GM21576 (cell line): Measurements from ENCODE around the gene ACSS1.
A peak's percentile ranks its signal among the peaks of the same experiment; 100 is the strongest.

Source experiments
- ATAC-seq: cut with Tn5 transposase; IDR thresholded peaks from one replicate; pipeline ENCODE4 v1.9.1; 2021; ENCODE audit warnings: mild to moderate bottlenecking, moderate library complexity; ENCODE audit not compliant: unreplicated experiment

ACSS1 gene

GRCh38 chr20:25061103-25061799 lies 3.3 kb upstream of the ACSS1 start:
- no peak for ATAC-seq

GRCh38 chr20:25059866-25060465 lies 2.0 kb upstream of the ACSS1 start:
- ATAC-seq = no peak

GRCh38 chr20:25058847-25059810 lies 1.2 kb upstream of the ACSS1 start:
- ATAC-seq = no peak

DNA sequence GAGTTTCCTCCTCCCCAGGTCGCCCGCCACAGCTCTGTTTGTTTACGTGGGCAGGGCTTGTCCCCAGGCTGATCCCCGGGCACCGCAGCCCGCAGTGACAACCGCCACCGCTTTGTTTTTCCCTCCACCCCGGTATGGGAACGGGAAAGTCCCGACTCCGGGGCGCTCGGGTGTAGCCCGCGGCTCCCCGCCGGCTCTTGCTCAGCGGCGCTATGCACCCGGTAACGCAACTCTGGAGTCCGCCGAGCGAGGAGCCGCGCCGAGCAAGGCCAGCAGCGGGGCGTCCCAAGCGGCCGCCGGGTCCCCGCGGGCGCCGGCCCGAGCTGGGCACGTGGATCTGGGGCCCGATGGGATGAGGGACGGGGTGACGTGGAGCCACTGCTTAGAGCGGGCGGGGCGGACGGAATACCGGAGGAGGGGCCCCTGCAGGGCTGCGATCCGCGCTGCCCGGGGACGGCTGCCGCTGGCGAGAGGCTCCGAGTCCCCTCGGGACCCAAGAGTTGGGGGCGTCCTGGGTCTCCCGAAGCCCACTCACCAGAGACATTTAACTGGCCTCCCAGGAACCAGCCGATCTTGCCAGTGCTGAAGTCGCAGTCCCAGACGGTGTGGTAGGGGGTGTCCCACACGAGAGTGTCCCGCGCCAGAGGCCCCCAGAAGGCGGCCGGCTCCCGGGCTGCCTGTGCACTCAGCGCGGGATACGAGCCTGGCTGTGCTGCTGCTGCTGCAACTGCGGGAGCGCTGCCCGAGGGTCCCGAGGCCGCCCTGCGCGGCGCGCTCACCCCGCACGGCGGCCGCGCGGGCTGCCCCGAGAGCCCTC lies 497 bp downstream of the ACSS1 start:
- ATAC-seq = peak; percentile 35

GRCh38 chr20:25056690-25057233 lies 1.2 kb downstream of the ACSS1 start:
- ATAC-seq = peak; percentile 24

DNA sequence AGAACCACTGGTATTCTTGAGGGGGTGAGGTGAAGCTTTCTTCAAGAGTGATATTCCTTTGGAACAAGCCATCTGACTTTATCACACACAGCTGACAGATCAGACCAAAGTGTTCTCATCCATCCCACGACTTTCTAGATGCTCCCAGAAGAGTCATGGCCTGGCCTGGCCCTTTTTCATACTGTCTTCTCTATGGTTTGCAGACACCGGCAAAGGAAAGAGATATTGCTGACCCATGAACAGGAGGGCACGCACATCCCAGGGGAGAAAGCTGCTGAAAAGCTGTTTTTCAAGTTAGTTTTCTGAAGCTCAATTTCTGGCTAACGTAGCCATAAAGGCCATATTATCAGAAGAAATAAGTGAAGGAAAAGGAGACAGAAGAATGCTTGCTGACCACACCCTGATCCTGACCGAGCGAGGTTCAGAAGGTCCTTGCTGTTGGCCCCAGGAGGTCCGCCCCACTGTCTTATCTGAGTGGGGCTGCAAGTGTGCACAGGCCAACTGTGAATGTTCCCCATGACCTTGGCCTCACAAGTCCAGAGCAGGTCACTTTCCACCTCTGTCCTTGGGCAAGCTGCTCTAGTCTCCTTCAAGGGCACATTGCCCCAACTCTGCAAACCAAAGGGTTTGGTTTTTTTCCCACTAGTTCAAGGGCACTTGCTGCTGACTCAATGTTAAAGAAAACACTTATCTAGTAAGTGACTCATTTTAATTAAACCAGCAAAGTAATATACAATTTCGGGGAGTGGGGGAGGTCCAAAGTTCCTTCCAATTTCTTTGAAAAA lies 2.0 kb downstream of the ACSS1 start:
- no peak for ATAC-seq

DNA sequence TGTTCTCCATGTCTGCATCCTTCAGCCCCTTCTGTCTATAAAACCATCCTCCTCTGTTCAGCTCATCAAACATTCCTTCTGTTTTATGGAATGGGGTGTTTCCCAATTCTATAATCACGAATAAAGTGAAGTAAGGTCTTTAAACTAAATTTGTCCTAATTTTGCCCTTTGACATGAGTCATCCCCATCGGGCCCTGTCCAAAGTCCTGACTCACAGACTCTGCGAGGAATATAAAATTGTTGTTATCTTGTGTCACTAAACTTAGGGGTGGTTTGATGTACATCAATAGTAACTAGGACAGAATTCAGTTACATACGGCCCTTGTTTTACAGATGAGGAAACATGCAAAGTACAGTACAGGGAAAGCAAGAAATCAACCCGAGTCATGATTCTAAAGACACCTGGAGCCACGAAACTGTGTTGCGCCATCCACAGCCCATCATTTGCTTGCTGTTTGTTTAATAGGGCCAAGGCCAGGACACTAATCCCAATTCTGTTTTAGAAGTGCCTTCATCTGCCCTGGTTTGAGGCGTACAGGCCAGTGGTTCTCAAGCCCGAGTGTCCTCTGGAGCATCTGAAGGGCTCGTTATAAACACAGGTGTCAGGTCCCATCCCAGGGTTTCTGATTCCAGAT lies 2.8 kb downstream of the ACSS1 start:
- ATAC-seq = no peak

DNA sequence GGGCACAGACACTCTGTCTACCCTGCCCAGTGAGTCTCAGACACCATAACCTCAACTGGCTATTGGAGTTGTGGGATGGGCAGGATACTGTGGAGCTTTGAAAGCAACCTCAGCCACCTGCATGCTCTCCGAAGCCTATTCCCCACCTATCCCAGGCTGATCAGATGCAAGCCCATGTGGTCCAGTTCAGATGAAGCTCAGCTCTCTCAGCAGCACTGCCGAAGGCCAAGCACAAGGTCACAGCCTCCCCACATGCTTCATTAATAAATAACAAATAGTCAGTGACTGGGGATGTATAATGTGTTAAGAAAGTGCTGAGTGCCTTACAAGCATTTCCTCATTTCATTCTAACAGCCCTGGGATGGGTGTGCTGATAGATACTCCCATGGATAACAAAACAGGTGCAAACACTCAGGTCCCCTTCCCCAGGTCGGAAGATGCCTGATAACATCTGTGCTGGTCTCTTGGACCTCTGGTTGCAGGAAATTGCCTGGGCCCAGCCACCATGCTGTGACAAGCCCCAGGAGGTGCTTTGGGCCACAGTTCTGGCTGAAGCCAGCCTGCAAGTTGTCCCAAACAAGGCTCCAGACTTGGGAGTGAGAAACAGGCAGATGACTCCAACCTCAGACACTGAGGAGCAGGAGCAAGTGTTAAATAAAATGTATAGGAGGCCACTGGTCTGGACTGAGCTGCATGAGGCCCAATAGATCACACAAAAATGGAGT lies 3.7 kb downstream of the ACSS1 start:
- ATAC-seq = no peak

DNA sequence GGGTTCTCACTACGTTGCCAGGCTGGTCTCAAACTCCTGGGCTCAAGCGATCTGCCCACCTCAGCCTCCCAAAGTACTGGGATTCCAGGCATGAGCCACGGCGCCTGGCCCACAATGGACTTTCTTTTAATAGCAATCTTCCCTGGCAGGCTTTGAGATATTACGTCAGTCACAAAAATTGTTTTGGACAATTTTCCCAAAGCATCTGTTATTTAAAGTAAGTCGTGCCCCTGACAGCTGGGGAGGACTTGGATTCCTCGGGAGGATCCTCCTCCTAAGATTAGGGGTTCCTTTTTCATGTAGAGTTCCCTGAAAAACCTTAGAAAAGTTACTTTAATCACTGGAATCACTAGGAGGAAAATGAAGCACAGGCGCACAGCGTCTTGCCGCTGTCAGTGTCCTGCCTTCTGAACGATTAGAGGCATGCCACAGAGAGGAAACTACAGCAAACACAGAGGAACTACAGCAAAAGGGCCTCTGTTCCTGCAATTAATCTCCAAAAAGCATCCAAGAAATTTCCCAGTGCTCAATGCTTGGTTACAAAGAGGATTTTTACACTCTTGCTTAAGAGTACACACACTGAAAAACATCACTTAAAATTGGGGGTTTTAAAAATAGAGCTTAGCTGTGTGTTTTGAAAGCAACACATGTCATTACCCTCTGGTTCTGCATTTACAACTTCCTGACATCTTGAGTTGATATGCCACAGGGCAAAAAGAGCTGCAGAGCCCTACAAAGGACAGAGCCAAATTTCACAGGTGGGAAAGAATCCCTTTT lies 4.5 kb downstream of the ACSS1 start:
- no peak for ATAC-seq

- ATAC-seq = no peak
Measured at GRCh38 chr20:25052255-25053194, 5.4 kb downstream of the ACSS1 start.

GRCh38 chr20:25051386-25052155 lies 6.4 kb downstream of the ACSS1 start:
- no peak for ATAC-seq

DNA sequence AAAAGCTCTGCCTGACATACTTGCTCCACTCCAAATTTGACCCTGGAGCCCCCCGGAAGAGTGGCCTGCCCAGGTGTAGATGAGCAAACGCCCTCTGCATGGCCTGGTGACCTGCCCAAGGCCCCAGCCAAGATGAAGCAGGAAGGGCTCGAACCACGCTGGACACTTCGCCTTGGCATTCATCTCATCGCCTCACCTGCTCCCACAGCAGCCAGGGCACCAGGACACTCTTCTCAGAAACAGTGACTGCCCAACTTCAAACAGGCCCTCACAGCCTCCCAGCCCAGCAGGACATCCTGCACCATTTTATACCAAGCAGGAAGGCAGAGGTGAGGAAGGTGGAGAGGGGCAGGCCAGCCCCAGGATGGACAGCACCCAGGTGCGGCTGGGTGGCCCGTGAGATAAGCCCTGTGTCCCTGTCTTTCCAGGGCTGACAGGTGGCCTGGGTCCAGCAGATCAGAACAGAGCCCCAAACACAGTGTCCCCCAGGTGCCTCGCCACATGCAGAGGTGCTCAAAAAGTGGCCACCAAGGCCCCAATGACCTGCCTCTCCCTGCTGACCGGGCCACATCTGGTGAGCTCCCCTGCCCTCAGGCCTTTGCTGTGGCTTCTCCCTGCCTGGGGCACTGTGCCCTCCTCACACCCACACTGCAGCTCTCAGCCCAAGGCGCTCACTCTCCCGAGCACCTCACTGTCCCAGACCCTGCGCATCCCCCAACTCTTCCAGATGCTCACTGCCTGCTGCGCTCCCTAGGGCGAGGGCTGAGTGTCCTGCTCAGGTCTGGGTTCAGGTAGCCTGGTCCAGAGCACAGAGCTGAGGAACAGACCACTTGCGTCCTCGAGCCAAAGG lies 7.2 kb downstream of the ACSS1 start:
- no peak for ATAC-seq

DNA sequence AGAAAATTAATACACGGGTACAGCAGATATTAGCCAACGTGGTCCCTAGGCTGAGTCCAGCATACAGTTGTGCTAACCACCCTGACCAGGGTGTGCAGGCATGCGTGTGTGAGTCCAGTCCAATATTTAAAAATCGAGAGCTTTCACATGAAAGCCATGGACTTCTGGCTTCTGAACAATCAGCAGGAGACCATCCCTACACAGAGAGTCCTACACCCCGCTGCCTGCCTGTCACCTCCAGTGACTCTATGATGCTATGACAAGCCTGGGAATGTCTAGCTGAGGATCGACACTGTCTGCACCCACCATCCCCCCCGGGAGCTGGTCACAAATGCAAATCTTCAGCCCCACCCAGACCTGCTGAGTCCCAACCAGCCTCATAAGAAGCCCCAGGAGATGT lies 7.9 kb downstream of the ACSS1 start:
- ATAC-seq = no peak

DNA sequence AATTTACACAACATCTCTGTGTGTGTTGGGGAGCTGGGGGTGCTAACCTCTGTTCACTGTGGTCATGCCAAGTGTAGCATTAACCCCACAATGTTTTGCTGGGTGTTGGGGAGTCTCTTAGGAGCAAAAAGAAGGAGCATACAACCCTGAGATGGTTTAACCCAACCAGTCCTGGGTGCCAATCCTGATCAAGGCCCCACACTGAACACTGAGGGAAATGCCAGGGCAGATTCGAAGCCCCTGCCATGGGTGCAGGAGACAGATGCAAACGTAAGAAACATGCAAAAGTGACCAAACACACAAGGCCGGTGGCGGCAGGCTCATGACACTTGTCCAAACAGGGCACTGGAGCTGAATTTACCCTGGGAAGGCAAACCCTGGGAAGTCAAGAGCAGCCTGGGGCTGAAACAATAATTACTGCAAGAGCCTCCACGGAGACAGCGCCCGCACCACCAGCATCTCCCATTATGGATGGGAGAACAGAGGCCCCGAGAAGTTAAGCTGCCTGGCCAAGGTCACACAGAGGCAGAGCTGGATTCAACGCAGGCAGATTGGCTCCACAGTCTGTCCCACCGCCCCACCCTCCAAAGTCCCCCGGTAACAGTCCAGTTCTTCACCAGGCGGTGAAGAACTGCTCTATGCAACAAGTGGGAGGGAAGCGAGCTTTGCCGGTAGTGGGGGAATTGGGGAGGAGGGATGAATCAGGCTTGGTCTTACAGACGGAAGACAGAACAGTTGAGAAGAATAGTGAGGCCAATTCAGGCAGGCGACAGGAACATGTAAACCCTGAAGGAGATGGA lies 8.5 kb downstream of the ACSS1 start:
- no peak for ATAC-seq
